GM06990 (cell line): Measurements from ENCODE around the gene EIF4A2.
"Not testable (repeated sequence)": the region's sequence is repeated elsewhere in the genome, so short reads cannot be mapped to it uniquely, and the experiment has no call there.

Source experiments
- DNase-seq: peaks from one replicate; pipeline ENCODE4 v3.0.0-alpha.2; 2011; ENCODE audit not compliant: insufficient read length; ENCODE audit errors: extremely low read depth
- H3K27me3 ChIP-seq: replicated peaks from 2 replicates; pipeline ENCODE4 v1.6.0; 2011; ENCODE audit warnings: low read length; ENCODE audit not compliant: control insufficient read depth, insufficient read depth
- H3K36me3 ChIP-seq: 2 replicates; pipeline ENCODE4 v1.5.1; 2011; ENCODE audit warnings: low read length; ENCODE audit not compliant: control insufficient read depth, insufficient read depth
- H3K4me3 ChIP-seq: replicated peaks from 2 replicates; pipeline ENCODE4 v1.5.1; 2011; ENCODE audit warnings: low read depth, mild to moderate bottlenecking, control low read depth, low read length
- CTCF ChIP-seq: IDR thresholded peaks from 2 replicates; pipeline ENCODE4 v1.5.1; 2011; ENCODE audit warnings: low read length, control low read depth, mild to moderate bottlenecking, inconsistent platforms; ENCODE audit not compliant: insufficient read depth, poor library complexity, severe bottlenecking

Gene EIF4A2

DNA sequence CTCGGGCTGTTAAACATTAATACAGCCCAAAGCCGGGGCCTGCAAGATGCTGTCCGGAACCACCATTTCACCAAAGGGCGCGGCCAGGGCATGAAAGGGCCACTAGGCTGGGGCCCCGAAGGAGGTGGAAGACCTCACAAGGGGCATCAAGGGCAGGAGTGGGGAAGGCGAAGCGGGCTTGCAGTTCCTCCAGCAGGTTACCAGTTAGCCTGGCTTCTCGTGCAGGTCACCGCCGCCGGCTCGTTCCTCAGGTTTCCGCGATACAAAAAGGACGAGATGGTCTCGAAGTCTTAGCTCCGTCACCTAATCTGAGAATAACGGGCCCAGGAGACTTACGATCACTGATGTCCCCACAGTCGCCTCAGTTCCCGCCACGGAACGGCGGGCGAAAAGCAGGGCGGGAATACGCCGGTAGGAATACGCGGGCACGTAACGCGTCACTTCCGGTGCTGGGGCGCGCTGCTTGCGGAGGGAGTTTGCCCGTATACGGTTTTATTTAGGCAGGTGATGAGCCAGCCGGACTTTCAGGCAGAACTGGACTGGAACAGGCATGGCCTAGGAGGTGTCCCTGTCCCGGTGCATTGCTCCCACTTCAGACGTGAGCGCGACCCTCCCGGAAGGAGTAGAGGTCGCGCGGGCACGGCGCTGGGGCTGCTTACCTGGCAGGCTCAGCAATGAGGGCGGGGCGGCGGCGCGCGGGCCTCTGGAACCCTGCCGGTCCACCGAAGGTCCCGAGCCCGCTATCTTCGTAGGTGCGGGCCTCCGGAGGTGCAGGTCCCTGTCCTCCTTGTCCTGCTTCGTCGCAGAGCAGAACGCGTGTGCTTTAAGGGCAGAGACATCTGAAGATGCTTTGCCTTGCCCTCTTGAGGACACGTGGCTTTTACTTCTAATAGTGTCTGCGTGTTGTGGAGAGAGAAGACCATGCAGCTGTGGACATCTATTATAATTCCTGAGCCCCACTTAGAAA, 23.0 kb downstream of the EIF4A2 start, which contains the start of gene RFC4:
RFC4 (minus strand) TSS at position 394 of the 967 bp plus-strand sequence. CDS start 1,769 bp downstream, outside the sequence.
- H3K36me3 ChIP-seq: no peaks in the 10 kb centered on the region; the same call in 1 of the 2 replicates
- DNase-seq: peak; percentile 89
- H3K27me3 ChIP-seq: no peaks in the 10 kb centered on the region
- no peak for TF ChIP-seq CTCF
- peak within 1 kb of the TSS; percentile 92 for H3K4me3 ChIP-seq

DNA sequence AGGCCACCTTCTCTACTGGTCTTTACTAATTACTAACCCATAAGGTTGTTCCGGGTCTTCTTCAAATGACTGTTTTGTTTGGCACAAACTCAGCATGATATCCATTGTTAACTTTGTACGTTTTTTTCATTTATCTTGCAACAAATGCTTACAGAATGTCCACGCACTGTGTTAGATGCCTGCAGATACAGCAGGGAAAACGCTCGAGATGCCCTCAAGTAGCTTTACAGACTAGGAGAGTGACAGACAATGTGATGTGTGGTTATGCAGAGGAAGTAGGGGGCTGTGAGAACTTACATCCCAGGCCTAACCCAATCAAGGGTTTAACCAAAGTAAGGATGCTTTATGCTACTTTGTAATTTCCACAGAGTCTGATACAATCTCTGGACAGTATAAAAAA, 23.9 kb downstream of the EIF4A2 start:
- H3K27me3 ChIP-seq: no peaks in the 10 kb centered on the region
- DNase-seq: no peak
- H3K4me3 ChIP-seq: peak overlapping the region; percentile 92
- no peak for TF ChIP-seq CTCF
- no peaks in the 10 kb centered on the region; the same call in 1 of the 2 replicates for H3K36me3 ChIP-seq

- Histone ChIP-seq H3K4me3 (no peak overlapping the region), H3K27me3 (peaks cover 2% of the 10 kb centered on the region; the same call in 1 of the 2 replicates), H3K36me3 (no peaks in the 10 kb centered on the region)
- TF ChIP-seq CTCF: no peak
- DNase-seq: no peak
Observed at GRCh38 chr3:186810336-186810996, 27.1 kb downstream of the EIF4A2 start.

DNA sequence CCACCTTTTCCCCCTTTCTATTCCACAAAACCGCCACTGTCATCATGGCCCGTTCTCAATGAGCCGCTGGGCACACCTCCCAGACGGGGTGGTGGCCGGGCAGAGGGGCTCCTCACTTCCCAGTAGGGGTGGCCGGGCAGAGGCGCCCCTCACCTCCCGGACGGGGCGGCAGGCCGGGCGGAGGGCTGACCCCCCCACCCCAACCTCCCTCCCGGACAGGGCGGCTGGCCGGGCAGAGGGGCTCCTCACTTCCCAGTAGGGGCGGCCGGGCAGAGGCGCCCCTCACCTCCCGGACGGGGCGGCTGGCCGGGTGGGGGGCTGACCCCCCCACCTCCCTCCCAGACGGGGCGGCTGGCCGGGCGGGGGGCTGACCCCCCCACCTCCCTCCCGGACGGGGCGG, 27.9 kb downstream of the EIF4A2 start:
- H3K36me3 ChIP-seq, DNase-seq, H3K4me3 ChIP-seq, H3K27me3 ChIP-seq: not testable (repeated sequence)

DNA sequence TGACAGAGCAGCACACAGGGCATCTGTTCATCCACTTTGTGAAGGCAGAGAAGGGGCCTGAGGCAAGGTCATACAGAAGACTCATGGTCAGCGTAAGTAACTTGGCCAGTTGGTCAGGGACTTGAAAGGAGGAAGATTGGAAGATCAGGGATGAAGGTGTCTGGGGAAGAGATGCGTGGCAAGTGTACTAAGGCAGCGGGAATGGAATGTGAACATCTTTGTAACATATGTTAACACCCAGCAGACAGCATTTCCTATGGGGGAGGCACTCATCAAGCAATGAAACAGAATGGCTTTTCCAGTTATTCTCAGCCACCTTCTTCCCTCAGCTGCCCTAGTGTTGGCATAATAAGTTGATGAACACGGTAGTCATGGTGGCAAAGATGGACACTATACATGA, 30.7 kb downstream of the EIF4A2 start:
- Histone ChIP-seq H3K27me3 (peaks cover 2% of the 10 kb centered on the region; the same call in 1 of the 2 replicates), H3K36me3 (no peaks in the 10 kb centered on the region), H3K4me3 (no peak overlapping the region)
- no peak for DNase-seq
- TF ChIP-seq CTCF: no peak

DNA sequence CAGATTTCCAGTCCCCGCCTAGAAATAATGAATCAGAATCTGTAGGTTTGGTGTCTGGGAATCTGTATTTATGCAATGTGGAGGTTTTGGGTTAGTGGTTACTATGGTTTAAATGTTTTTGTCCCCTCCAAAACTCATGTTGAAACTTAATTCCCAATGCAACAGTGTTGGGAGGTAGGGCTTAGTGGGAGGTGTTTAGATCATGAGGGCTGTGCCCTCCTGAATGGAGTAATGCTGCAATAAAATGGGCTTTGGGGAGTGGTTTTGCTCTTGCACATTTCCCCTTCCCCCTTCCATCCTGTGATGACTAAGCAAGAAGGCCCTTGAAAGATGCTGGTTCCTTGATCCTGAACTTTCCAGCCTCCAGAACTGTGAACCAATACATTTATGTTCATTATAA, 32.1 kb downstream of the EIF4A2 start:
- no peaks in the 10 kb centered on the region for H3K36me3 ChIP-seq
- peaks cover 2% of the 10 kb centered on the region; the same call in 1 of the 2 replicates for H3K27me3 ChIP-seq
- H3K4me3 ChIP-seq: no peak overlapping the region
- no peak for DNase-seq
- TF ChIP-seq CTCF: no peak
